NCI-H128 (cell line): ENCODE data around the gene ZNF787.
"Not testable (repeated sequence)": the region's sequence is repeated elsewhere in the genome, so short reads cannot be mapped to it uniquely, and the experiment has no call there.

Experiments used
- DNase-seq: peaks from one replicate; lab custom pipeline; 2025; ENCODE audit not compliant: unreplicated experiment; lab: John Stamatoyannopoulos, UW

Gene ZNF787

GRCh38 chr19:56106993-56107392 is 14.1 kb downstream of the ZNF787 start:
- DNase-seq: no peak

DNA sequence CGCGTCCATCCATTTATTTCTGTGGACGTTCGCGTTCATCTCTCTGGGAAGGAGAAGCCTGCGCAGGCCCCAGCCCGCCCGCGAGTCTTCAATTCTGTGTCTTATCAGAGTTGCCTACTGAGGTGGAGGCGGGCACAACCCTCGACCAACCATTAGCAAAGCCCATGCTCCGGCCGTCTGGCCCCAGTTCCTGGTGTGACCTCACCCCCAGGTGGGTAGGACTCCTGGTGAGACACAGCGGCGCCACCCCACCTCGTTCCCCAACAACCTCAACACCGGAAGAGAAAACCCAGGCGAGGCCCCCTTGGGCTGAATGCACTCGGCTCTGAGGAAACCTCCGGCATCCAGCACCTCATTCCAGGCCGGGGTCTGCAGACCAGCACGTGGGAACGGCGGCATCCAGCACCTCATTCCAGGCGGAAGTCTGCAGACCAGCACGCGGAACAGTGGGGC is 14.7 kb downstream of the ZNF787 start:
- no peak for DNase-seq

- not testable (repeated sequence) for DNase-seq
Observed at GRCh38 chr19:56105831-56106396, 15.2 kb downstream of the ZNF787 start.

DNA sequence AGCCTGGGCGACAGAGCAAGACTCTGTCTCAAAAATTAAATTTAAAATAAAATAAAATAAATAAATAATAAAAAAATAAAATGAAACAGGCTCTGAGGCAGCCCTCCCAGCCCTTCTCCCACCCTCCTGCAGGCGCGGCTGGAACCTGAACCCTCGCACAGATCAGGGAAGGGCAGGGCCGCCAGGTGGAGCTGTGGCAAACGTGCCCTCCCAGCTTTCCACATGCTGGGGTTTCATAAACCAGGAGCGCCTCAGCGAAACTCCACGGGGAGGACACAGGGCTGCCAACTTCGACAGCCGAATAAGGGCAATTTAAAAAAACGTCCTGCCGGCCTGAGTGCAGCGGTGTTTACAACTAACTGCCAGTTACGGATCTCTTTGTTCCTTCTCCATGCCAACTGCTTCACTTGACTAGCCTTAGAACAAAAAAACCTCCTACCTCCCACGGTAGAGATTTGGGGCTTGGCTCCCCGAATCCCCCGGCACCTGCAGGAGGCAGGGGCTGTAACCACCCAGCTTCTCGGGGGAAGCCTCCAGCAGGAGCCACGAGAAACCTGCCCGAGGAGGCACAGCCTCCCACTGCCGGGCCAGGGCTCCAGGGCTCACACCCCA is 15.9 kb downstream of the ZNF787 start:
- DNase-seq: peak; percentile 84

DNA sequence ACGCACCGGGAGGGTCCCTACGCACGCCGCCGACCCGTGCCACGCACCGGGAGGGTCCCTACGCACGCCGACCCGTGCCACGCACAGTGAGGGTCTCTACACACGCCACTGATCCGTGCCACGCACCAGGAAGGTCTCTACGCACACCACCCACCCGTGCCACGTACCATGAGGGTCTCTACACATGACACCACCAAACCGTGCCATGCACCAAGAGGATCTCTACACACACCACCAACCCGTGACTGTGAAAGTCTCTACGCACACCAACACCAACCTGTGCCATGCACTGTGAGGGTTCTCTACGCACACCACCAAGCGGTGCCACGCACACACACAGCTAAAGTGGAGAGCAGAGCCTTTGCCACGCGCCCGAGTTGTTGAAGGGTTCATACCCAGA is 16.7 kb downstream of the ZNF787 start:
- no peak for DNase-seq

- no peak for DNase-seq
Observed at GRCh38 chr19:56103027-56103614, 18.0 kb downstream of the ZNF787 start.

DNA sequence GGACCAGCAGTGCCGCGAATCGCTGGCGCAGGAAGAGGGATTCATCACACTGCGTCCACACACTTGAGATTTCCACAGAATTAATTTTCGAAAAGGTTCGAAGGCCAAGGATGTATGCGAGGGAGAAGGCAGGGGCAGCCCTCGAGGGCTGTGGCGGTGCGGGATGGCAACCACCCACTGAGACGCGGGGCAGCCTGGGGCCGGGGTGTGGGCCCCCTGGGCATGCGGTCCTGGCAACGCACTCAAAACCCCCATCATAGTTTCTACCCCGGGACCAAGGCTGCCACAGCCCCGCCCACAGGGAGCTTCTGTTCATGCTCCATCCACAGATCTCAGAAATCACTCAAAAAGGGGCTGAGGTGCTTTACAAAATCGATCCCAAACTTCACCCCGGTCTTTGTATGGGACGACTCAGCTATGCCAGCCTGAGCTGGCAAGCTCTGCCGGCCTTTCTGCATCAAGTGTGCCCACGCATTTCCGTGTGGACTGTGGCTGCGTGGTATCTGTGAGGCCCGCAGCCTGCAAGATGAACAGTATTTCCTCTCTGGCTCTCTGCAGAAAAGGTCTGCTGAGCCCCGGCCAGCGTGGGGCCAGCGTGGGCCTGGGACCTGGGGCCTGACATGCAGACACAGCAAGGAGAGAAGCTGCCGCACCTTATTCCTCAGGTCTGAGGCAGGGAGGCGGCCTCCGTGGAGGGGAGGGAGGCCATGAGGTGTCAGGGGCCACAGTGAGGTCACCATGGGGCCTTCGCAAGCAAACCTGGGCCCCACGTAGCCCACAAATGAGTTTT is 19.2 kb downstream of the ZNF787 start:
- no peak for DNase-seq

DNA sequence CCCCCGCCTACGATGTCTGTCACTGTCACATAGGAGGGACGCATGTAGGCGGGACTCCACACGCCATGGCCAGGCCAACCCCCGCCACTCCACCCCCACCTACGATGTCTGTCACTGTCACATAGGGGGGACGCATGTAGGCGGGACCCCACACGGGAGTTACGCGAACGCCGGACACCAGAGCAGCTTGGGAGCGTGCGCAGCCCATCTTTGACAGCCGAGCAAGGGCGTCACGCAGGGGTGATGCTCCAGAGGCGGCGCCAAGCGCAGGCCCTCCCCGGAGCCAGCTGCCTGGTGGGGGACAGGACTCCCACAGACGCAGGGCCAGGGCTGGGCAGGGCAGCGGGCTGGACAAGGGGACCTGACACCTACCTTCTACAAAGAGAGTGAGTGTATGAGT is 20.0 kb downstream of the ZNF787 start:
- no peak for DNase-seq

DNA sequence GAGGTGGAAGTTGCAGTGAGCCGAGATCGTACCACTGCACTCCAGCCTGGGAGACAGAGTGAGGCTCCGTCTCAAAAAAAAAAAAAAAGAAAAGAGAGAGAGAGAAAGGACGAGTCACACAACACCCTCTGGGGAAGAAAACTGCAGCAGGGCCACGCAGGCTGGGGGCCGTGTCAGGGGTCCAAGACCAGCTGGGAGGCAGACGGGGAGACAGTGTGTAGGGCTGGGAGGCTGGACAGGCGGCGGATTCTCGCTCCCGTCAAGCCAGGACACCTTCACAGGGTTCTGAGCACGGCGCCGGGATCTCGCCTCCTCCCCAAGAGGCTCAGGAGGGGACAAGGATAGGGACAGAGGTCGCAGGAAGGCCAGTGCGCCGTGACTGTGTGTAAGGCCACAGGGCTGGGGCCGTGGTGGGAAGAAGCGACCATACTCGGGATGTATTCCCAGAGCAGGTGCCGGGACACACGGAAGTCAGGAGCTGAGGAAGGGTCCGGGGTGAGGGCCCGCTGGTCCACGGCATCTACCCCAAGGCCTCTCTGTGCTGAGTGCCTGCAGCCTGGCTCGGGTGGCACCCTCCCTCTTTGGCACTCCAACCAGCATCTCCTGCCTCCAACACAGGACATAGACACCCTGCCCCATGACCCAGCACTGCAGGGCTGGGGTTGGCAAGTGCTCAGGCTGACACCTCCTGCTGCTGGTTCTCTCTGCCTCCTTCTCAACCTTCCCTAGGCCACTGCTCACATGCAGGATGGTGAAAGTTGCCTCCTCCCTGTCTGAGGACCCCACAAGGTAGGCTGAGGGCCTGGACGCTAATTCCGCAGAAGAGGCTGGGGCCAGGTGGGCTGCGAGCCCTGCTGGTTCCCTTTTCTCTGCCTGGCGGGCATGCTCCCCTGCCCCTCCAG is 21.2 kb downstream of the ZNF787 start:
- no peak for DNase-seq

GRCh38 chr19:56098731-56099568 is 22.1 kb downstream of the ZNF787 start:
- DNase-seq: no peak

- DNase-seq: not testable (repeated sequence)
Observed at GRCh38 chr19:56098237-56098636, 22.9 kb downstream of the ZNF787 start.

DNA sequence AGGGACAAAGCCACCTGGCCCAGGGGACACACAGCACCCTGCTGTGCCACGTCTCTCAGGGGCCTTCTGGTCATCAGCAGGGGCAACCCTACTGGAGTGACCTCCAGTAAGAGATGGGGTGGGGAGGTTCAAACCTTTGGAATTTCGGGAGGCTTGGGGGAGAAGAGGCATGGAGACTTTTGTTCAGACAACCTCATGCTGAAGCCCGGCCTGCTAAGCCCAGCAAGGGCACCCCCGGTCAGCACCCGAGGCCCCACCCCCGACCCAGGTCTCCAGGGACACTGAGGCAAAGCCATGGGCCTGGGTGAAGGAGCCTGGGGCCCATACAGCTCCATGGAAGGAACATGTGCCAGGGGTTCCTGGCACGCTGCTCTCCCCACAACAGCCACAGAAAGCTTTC is 23.3 kb downstream of the ZNF787 start:
- DNase-seq: no peak

- DNase-seq: no peak
Observed at GRCh38 chr19:56097306-56097705, 23.8 kb downstream of the ZNF787 start.

GRCh38 chr19:56096665-56097064 is 24.4 kb downstream of the ZNF787 start:
- no peak for DNase-seq

GRCh38 chr19:56094449-56094848 is 26.6 kb downstream of the ZNF787 start:
- DNase-seq: no peak

GRCh38 chr19:56092685-56093631 is 28.1 kb downstream of the ZNF787 start:
- no peak for DNase-seq

DNA sequence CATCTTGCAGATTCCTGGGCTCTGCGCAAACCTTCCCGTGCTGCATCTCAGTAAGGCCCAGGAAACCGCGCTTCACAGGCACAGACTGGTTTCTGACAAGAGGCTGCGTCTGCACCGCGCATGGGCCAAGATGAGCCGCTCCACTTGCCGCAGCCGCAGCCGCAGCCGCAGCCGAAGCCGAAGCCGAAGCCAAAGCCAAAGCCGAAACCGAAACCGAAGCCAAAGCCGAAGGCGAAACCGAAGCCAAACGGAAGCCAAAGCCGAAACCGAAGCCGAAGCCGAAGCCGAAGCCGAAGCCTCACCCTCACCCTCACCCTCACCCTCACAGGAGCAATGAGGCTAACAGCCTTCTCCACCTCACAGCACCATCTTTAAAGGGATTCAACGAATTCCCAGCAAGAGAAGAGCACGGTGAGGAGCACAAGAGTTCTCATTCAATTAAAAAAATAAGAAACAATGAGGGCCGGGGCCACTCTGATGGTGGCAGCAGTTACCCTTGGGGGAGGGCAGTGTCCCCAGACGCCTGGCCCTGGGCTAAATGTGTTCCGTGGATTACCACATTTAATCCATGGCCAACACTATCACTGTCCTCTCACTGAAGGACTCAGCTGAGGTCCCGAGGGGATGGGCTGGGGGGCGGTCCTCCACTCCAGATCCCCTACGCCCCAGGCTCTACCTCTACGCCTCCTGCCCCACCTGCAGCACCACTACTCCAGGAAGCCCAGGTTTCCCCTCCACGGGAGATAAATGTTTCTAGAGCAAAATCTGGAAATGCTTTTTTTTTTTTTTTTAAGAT is 29.1 kb downstream of the ZNF787 start:
- no peak for DNase-seq

DNA sequence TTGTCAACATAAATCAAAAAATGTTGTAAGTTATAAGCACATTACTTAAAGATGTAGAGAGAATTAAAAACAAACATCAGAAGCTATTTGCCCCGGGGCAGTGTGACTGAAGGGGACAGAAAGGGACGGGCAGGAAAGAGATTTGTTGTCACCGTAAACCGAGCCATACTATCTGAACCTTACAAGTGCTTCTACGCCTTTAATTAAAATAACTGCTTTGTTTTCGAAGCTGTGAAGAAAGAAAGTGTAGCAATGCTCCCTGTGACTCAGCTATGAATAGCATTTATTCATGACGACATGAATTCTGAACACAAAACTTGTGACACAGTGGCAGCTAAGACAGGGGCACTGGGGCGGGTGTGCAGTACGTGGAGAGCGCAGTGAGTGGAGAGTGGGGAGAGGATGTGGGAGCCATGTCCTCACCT is 30.0 kb downstream of the ZNF787 start:
- no peak for DNase-seq
